T47D (cell line): ENCODE data around the gene TCF4.

ENCODE experiments used
- DNase-seq, 2 experiments: peaks; one replicate each; pipeline versions ENCODE4 v3.0.0 to v3.0.0-alpha.2; 2011 to 2012; ENCODE audit warnings: low read depth in 1 of 2, low spot score in 1 of 2
- JUND ChIP-seq: IDR thresholded peaks from 2 replicates; pipeline ENCODE4 v1.6.1; 2012; ENCODE audit warnings: low read depth
- in situ Hi-C: cut with HindIII; loops from 2 replicates; pipeline ENCODE4 v1.10.0; 2016; ENCODE audit warnings: low sequenced_read_pairs, low pct_unique_long_range_greater_than_20kb

TCF4 gene

GRCh38 chr18:55579501-55580270 lies 8.3 kb downstream of the TCF4 start:
- DNase-seq = no peak
- in situ Hi-C loops = no loop called here
- no peak for TF ChIP-seq JUND

- in situ Hi-C loops = no loop called here
- TF ChIP-seq JUND = no peak
- peak in 1 of 2 experiments; percentile 36 for DNase-seq
Observed at GRCh38 chr18:55577812-55578539, 10.0 kb downstream of the TCF4 start.

GRCh38 chr18:55576001-55576400 lies 12.0 kb downstream of the TCF4 start:
- no peak for DNase-seq
- in situ Hi-C loops = no loop called here
- no peak for TF ChIP-seq JUND

GRCh38 chr18:55575066-55575465 lies 12.9 kb downstream of the TCF4 start:
- no peak for DNase-seq
- in situ Hi-C loops = no loop called here
- no peak for TF ChIP-seq JUND

GRCh38 chr18:55573386-55573785 lies 14.6 kb downstream of the TCF4 start:
- no peak for TF ChIP-seq JUND
- in situ Hi-C loops = no loop called here
- DNase-seq = no peak

- TF ChIP-seq JUND = no peak
- in situ Hi-C loops = no loop called here
- DNase-seq = no peak
Observed at GRCh38 chr18:55570966-55571365, 17.0 kb downstream of the TCF4 start.

GRCh38 chr18:55566456-55566935 lies 21.5 kb downstream of the TCF4 start:
- in situ Hi-C loops = no loop called here

GRCh38 chr18:55559739-55560138 lies 28.3 kb downstream of the TCF4 start:
- in situ Hi-C loops = no loop called here
- TF ChIP-seq JUND = no peak
- DNase-seq = no peak

More at GRCh38 chr18:55566456-55566935, 21.5 kb downstream of the TCF4 start:
- no peak for DNase-seq
- TF ChIP-seq JUND = no peak

GRCh38 chr18:55557211-55557610 lies 30.8 kb downstream of the TCF4 start:
- in situ Hi-C loops = no loop called here
- DNase-seq = no peak
- TF ChIP-seq JUND = no peak

- in situ Hi-C loops = no loop called here
- TF ChIP-seq JUND = no peak
- no peak for DNase-seq
Observed at GRCh38 chr18:55555395-55556027, 32.5 kb downstream of the TCF4 start.

GRCh38 chr18:55552526-55553189 lies 35.3 kb downstream of the TCF4 start:
- no peak for TF ChIP-seq JUND
- in situ Hi-C loops = no loop called here
- DNase-seq = no peak

GRCh38 chr18:55551227-55551626 lies 36.8 kb downstream of the TCF4 start:
- DNase-seq = no peak
- TF ChIP-seq JUND = no peak
- in situ Hi-C loops = no loop called here
